SIG-M5 treated with dmso at 0.1 percent for 504 hours (cell line): Measurements from ENCODE around the gene STARD7.

Experiments
- DNase-seq: peaks from one replicate; lab custom pipeline; 2025; ENCODE audit not compliant: unreplicated experiment; lab: John Stamatoyannopoulos, UW

Gene STARD7

GRCh38 chr2:96198921-96199320 lies 9.7 kb downstream of the STARD7 start:
- no peak for DNase-seq

- no peak for DNase-seq
Measured at GRCh38 chr2:96197546-96198255, 10.9 kb downstream of the STARD7 start.

- no peak for DNase-seq
Measured at GRCh38 chr2:96195410-96196066, 13.1 kb downstream of the STARD7 start.

- DNase-seq, result no peak
Measured at GRCh38 chr2:96191937-96192670, 16.5 kb downstream of the STARD7 start.

GRCh38 chr2:96188821-96189526 lies 19.7 kb downstream of the STARD7 start:
- DNase-seq, result no peak

- no peak for DNase-seq
Measured at GRCh38 chr2:96186562-96186961, 22.1 kb downstream of the STARD7 start.

GRCh38 chr2:96185516-96185915 lies 23.1 kb downstream of the STARD7 start:
- no peak for DNase-seq

- DNase-seq, result no peak
Measured at GRCh38 chr2:96184989-96185388, 23.6 kb downstream of the STARD7 start.

GRCh38 chr2:96184188-96184587 lies 24.4 kb downstream of the STARD7 start:
- DNase-seq, result no peak

GRCh38 chr2:96181529-96181928 lies 27.1 kb downstream of the STARD7 start:
- no peak for DNase-seq

GRCh38 chr2:96180521-96180920 lies 28.1 kb downstream of the STARD7 start:
- DNase-seq, result no peak

- no peak for DNase-seq
Measured at GRCh38 chr2:96180002-96180401, 28.6 kb downstream of the STARD7 start.

GRCh38 chr2:96176661-96177060 lies 32.0 kb downstream of the STARD7 start:
- no peak for DNase-seq

- no peak for DNase-seq
Measured at GRCh38 chr2:96175951-96176350, 32.7 kb downstream of the STARD7 start.

GRCh38 chr2:96174251-96175144 lies 34.1 kb downstream of the STARD7 start:
- peak; percentile 65 for DNase-seq

GRCh38 chr2:96171831-96172230 lies 36.8 kb downstream of the STARD7 start:
- DNase-seq, result no peak

GRCh38 chr2:96170626-96171025 lies 38.0 kb downstream of the STARD7 start:
- DNase-seq, result no peak

- DNase-seq, result no peak
Measured at GRCh38 chr2:96169868-96170507, 38.6 kb downstream of the STARD7 start.

GRCh38 chr2:96167407-96168013 lies 41.1 kb downstream of the STARD7 start:
- no peak for DNase-seq
